ENCODE data around the gene BFSP2.

- no peak for TF ChIP-seq CTCF (IDR thresholded peaks at IDR 0.05)
- TF ChIP-seq POLR2A (IDR thresholded peaks at IDR 0.05): no peak
These were observed 35.2 kb upstream of the BFSP2 start for GRCh38 chr3:133364704-133365103.
